ENCODE measurements around the gene TBC1D30.

The TBC1D30 gene

DNA sequence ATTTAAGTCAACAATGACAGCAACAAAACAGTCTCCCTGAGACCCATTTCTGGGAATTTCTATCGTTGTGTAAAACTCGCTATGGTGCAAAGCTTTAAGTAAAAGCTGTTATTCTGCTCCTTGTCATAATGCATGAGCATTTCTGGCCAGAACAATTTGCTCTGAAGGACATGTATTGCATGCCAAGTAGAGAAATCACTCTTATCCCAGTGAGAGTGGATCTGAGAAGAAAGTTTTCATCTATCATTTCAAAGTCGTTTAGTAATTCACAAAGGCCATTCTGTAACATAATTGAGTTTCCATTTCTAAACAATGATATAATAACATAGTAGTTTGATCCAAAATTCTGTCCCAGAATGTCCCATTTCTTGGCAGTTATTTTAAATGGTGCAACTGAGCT is 86.6 kb downstream of the TBC1D30 start:
- no peak for DNase-seq (ENCODE audit: low read depth)

DNA sequence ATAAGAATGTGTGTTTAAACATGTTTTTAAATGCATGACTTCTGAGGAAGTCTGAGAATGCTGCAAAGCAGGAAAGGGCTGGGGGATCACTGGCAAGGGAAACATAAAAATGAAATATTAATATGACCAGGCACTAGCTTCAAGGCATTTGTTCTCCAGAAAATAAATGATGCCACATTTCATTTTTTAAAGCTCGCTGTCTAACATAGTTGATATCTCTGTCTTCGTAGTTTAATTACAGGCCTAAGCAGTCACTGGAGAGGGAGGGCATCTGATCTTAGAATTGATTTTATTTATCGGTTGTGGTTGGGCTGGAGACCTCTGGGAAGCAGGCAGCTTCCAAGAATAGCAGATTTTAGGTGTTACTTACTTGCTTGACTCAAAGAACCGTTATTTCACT is 87.5 kb downstream of the TBC1D30 start:
- no peak for DNase-seq (ENCODE audit: low read depth)

DNA sequence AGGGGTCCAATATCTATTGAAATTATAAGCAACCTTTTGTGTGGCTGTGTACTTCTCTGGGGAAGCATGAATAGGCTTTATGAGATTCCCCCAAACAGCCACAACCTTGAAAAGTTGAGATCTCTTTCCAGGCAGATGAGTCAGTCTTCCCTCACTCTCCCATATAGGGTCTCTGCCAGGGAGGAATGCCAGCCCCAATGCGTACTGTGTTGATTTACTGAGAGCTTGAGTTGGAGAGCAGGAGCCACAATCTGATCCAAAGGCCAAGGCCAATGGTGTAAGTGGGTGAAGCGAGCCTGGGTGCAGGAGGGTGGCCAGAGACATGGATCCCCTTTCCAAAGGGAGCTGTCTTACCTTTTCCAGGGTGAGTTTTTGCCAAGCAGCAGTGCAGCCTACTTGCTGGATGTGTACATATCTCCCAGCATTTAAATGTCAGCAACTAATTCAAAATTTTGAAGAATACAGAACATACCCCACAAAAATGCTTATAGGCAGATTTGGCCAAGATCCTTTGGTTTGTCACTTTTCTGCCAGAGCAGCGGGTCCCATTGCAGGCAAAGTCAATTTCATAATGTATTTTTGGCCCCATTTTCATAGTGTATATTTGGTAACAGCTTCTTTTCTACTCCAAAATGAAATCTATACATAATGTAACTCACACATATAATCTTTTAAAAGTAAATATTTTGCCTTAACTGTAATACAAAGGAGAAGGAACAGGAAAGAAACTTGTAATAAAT is 88.2 kb downstream of the TBC1D30 start:
- no peak for DNase-seq (ENCODE audit: low read depth)

DNA sequence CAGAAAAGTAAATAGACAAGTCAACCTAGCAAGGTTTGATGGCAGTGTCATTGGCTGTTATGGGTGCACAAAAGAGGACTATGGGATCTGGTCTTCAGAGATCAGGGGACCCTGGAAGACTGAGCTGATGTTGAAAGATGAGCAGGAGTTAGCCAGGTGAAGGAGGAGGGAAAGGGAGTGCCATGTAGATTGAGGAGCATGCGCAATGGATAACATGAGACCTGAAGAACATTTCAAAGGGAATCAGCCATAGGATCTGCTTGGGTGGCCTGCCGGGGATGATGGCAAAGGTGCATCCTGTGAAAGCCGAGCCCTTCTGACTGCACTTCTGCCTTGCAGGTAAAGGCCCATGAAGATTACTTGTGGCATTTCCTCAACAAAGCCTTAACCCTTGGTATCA is 90.8 kb downstream of the TBC1D30 start:
- no peak for DNase-seq (ENCODE audit: low read depth)

DNA sequence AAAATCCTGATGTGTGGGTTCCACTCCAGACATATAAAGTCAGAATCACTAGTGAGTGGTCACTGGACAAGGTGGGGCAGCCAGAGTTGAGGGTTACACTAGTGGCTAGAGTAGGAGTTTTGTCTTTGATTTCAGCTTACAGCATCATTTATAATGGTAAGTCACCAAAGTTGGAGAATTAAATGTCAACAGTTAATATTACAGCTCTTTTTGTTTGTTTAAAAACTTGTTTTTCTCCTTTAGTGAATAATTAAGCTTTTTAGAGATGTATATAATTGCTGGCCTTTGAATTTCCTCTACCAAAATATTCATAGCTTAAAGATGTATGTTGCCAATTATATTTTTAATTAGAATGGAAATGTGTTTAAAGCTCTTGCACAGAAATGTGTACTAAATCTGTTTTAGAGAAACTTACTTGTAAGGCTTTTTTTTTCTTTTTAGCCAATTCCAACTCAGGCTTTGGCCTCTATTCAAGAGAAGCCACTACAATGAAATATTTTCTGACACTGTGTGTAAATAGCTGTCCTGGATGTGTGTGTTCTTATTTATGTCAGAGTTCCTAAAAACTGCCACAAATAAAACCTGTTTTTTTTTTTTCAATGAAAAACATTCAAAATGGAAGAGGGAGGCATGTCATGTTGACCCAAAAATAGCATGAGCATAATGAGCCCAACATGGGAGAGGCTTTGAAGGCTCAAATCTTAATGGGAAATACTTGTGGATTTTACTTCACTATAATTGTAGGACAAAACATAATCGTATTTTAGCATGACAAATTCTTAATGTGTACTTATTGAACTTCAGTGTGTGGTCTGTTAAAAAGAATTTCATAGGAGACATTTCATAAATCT is 92.2 kb downstream of the TBC1D30 start:
- DNase-seq (ENCODE audit: low read depth) = no peak

DNA sequence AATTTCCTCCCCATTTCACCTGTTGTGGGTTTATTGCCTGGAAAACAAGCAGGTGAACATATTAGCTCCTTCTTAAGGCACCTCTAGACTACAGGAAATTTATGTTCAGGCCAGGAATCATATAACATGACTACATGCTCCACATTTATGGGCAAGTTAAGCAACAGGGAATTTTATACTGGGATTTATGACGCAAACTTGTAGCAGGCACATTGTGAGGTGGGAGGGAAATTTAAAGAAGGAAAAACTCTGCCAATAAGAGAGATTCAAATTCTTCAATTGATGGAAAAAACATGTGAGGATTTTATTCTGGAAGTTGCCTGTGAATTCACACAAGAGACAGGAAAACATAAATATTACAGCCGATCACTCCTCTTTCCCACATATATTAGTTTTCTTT is 93.9 kb downstream of the TBC1D30 start:
- DNase-seq (ENCODE audit: low read depth) = no peak

DNA sequence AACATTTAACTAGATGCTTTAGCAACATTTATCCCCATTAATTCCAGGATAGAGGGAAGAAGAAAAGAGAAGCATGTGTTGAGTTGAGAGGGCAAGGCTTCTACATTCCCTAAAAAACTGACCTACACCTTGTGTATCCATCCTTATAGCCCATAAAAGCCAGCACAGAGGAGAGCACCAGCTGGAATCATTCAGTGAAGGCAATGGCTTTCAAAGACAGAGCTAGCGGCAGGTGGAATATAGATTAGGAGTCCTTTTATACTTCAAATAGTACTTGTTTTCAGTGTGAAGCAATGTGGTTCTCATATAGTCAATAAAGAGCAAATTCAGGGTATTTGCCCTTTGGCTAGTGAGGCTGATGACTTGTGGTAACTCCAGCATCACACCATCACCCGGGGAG is 94.4 kb downstream of the TBC1D30 start:
- DNase-seq (ENCODE audit: low read depth) = no peak

DNA sequence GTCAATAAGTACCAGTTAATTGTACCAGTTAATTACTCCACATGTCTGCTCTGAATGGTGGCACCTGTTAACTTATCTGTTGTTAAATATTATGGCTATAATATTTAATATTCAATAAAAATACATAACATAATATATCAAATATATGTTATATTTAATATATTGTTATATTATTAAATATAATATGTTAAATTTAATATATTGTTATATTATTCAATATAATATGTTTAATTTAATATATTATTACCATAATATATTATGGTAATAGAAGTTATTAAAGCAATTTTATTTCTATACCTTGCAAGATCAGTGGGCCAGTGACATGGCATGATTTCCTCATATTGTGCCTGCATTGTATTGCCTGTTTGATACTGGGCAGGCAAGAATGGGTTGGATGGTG is 98.4 kb downstream of the TBC1D30 start:
- no peak for DNase-seq (ENCODE audit: low read depth)

DNA sequence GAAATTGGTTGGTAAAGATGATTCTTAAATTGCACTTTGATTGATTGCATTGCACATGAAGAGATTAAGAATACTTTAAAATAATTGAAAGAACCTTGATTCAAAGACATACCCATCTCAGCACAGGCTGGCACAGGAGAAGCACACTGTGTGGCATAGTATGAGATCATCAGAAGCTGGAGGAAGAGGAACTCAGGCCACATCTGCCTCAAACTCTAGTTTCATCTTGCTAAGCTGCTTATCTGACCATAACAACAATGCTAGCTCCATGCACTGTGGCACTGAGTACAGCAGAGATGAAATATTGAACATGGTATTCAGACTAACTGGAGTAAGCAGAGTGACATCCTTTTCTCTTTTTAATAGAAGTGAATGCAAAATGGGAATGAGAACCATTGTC is 99.1 kb downstream of the TBC1D30 start:
- no peak for DNase-seq (ENCODE audit: low read depth)
